ENCODE results near the gene IRF2.

Gene IRF2

GRCh38 chr4:184474263-184475095, at the start of gene IRF2:
TSS of gene IRF2 (minus strand) at chr4:184474550. CDS start at chr4:184429064, 45,486 bp downstream.
- Histone ChIP-seq H3K4me1 (ENCODE audit: control insufficient read depth, insufficient read depth, low read length) (peaks cover 40% of the 10 kb centered on the region), H3K9me3 (ENCODE audit: control insufficient read depth, low read length) (no peaks in the 10 kb centered on the region)

GRCh38 chr4:184515606-184516005, 41.3 kb upstream of the IRF2 start:
- Histone ChIP-seq H3K9ac (ENCODE audit: low read length) (no peak overlapping the region), H3K36me3 (ENCODE audit: control insufficient read depth, insufficient read depth, low read length) (no peaks in the 10 kb centered on the region), H3K4me3 (ENCODE audit: low read length) (no peak overlapping the region), H3K9me3 (ENCODE audit: control insufficient read depth, low read length) (no peaks in the 10 kb centered on the region), H3K4me1 (ENCODE audit: control insufficient read depth, insufficient read depth, low read length) (no peaks in the 10 kb centered on the region), H3K27me3 (ENCODE audit: control insufficient read depth, insufficient read depth, low read length) (no peaks in the 10 kb centered on the region)

More at GRCh38 chr4:184474263-184475095, at the start of gene IRF2:
- Histone ChIP-seq H3K36me3 (ENCODE audit: control insufficient read depth, insufficient read depth, low read length) (no peaks in the 10 kb centered on the region), H3K4me3 (ENCODE audit: low read length) (peak within 1 kb of the TSS; percentile 97), H3K9ac (ENCODE audit: low read length) (peak within 1 kb of the TSS; percentile 96), H3K27me3 (ENCODE audit: control insufficient read depth, insufficient read depth, low read length) (no peaks in the 10 kb centered on the region)

- Histone ChIP-seq H3K27me3 (ENCODE audit: control insufficient read depth, insufficient read depth, low read length) (no peaks in the 10 kb centered on the region), H3K36me3 (ENCODE audit: control insufficient read depth, insufficient read depth, low read length) (no peaks in the 10 kb centered on the region), H3K9me3 (ENCODE audit: control insufficient read depth, low read length) (no peaks in the 10 kb centered on the region), H3K9ac (ENCODE audit: low read length) (no peak overlapping the region), H3K4me1 (ENCODE audit: control insufficient read depth, insufficient read depth, low read length) (no peaks in the 10 kb centered on the region), H3K4me3 (ENCODE audit: low read length) (no peak overlapping the region)
These were observed 40.0 kb upstream of the IRF2 start for GRCh38 chr4:184514121-184514988.

- H3K9me3 ChIP-seq (ENCODE audit: control insufficient read depth, low read length): no peaks in the 10 kb centered on the region
- H3K9ac ChIP-seq (ENCODE audit: low read length): no peak overlapping the region
- H3K4me1 ChIP-seq (ENCODE audit: control insufficient read depth, insufficient read depth, low read length): no peaks in the 10 kb centered on the region
- H3K27me3 ChIP-seq (ENCODE audit: control insufficient read depth, insufficient read depth, low read length): no peaks in the 10 kb centered on the region
- H3K36me3 ChIP-seq (ENCODE audit: control insufficient read depth, insufficient read depth, low read length): no peaks in the 10 kb centered on the region
- H3K4me3 ChIP-seq (ENCODE audit: low read length): no peak overlapping the region
These were observed 39.4 kb upstream of the IRF2 start for GRCh38 chr4:184513802-184514120.

- Histone ChIP-seq H3K9ac (ENCODE audit: low read length) (no peak overlapping the region), H3K4me3 (ENCODE audit: low read length) (no peak overlapping the region), H3K27me3 (ENCODE audit: control insufficient read depth, insufficient read depth, low read length) (no peaks in the 10 kb centered on the region), H3K4me1 (ENCODE audit: control insufficient read depth, insufficient read depth, low read length) (no peaks in the 10 kb centered on the region), H3K9me3 (ENCODE audit: control insufficient read depth, low read length) (no peaks in the 10 kb centered on the region), H3K36me3 (ENCODE audit: control insufficient read depth, insufficient read depth, low read length) (no peaks in the 10 kb centered on the region)
These were observed 36.8 kb upstream of the IRF2 start for GRCh38 chr4:184511156-184511555.

- Histone ChIP-seq H3K9me3 (ENCODE audit: control insufficient read depth, low read length) (no peaks in the 10 kb centered on the region), H3K27me3 (ENCODE audit: control insufficient read depth, insufficient read depth, low read length) (no peaks in the 10 kb centered on the region), H3K36me3 (ENCODE audit: control insufficient read depth, insufficient read depth, low read length) (no peaks in the 10 kb centered on the region), H3K9ac (ENCODE audit: low read length) (no peak overlapping the region), H3K4me3 (ENCODE audit: low read length) (no peak overlapping the region), H3K4me1 (ENCODE audit: control insufficient read depth, insufficient read depth, low read length) (no peaks in the 10 kb centered on the region)
These were observed 36.1 kb upstream of the IRF2 start for GRCh38 chr4:184510401-184510800.

- H3K9ac ChIP-seq (ENCODE audit: low read length): no peak overlapping the region
- no peaks in the 10 kb centered on the region for H3K27me3 ChIP-seq (ENCODE audit: control insufficient read depth, insufficient read depth, low read length)
These were observed 32.3 kb upstream of the IRF2 start for GRCh38 chr4:184506527-184507121.

GRCh38 chr4:184504385-184504784, 30.0 kb upstream of the IRF2 start:
- no peak overlapping the region for H3K4me3 ChIP-seq (ENCODE audit: low read length)
- no peaks in the 10 kb centered on the region for H3K36me3 ChIP-seq (ENCODE audit: control insufficient read depth, insufficient read depth, low read length)
- no peak overlapping the region for H3K9ac ChIP-seq (ENCODE audit: low read length)
- no peaks in the 10 kb centered on the region for H3K9me3 ChIP-seq (ENCODE audit: control insufficient read depth, low read length)
- no peaks in the 10 kb centered on the region for H3K27me3 ChIP-seq (ENCODE audit: control insufficient read depth, insufficient read depth, low read length)
- peaks cover 3% of the 10 kb centered on the region for H3K4me1 ChIP-seq (ENCODE audit: control insufficient read depth, insufficient read depth, low read length)

More at GRCh38 chr4:184506527-184507121, 32.3 kb upstream of the IRF2 start:
- H3K4me1 ChIP-seq (ENCODE audit: control insufficient read depth, insufficient read depth, low read length): peaks cover 3% of the 10 kb centered on the region
- no peak overlapping the region for H3K4me3 ChIP-seq (ENCODE audit: low read length)
- H3K9me3 ChIP-seq (ENCODE audit: control insufficient read depth, low read length): no peaks in the 10 kb centered on the region
- no peaks in the 10 kb centered on the region for H3K36me3 ChIP-seq (ENCODE audit: control insufficient read depth, insufficient read depth, low read length)

GRCh38 chr4:184503869-184504300, 29.5 kb upstream of the IRF2 start:
- H3K4me1 ChIP-seq (ENCODE audit: control insufficient read depth, insufficient read depth, low read length): peaks cover 3% of the 10 kb centered on the region
- H3K4me3 ChIP-seq (ENCODE audit: low read length): no peak overlapping the region
- H3K9ac ChIP-seq (ENCODE audit: low read length): no peak overlapping the region
- no peaks in the 10 kb centered on the region for H3K9me3 ChIP-seq (ENCODE audit: control insufficient read depth, low read length)
- H3K27me3 ChIP-seq (ENCODE audit: control insufficient read depth, insufficient read depth, low read length): no peaks in the 10 kb centered on the region
- no peaks in the 10 kb centered on the region for H3K36me3 ChIP-seq (ENCODE audit: control insufficient read depth, insufficient read depth, low read length)

GRCh38 chr4:184500748-184501589, 26.6 kb upstream of the IRF2 start:
- no peaks in the 10 kb centered on the region for H3K9me3 ChIP-seq (ENCODE audit: control insufficient read depth, low read length)
- peaks cover 3% of the 10 kb centered on the region for H3K4me1 ChIP-seq (ENCODE audit: control insufficient read depth, insufficient read depth, low read length)
- H3K36me3 ChIP-seq (ENCODE audit: control insufficient read depth, insufficient read depth, low read length): no peaks in the 10 kb centered on the region
- no peak overlapping the region for H3K4me3 ChIP-seq (ENCODE audit: low read length)
- no peak overlapping the region for H3K9ac ChIP-seq (ENCODE audit: low read length)
- no peaks in the 10 kb centered on the region for H3K27me3 ChIP-seq (ENCODE audit: control insufficient read depth, insufficient read depth, low read length)

GRCh38 chr4:184499996-184500395, 25.6 kb upstream of the IRF2 start:
- Histone ChIP-seq H3K9ac (ENCODE audit: low read length) (no peak overlapping the region), H3K4me1 (ENCODE audit: control insufficient read depth, insufficient read depth, low read length) (peaks cover 3% of the 10 kb centered on the region), H3K9me3 (ENCODE audit: control insufficient read depth, low read length) (no peaks in the 10 kb centered on the region), H3K36me3 (ENCODE audit: control insufficient read depth, insufficient read depth, low read length) (no peaks in the 10 kb centered on the region), H3K27me3 (ENCODE audit: control insufficient read depth, insufficient read depth, low read length) (no peaks in the 10 kb centered on the region), H3K4me3 (ENCODE audit: low read length) (no peak overlapping the region)
